ENCODE data around the gene C1orf116.

The C1orf116 gene

DNA sequence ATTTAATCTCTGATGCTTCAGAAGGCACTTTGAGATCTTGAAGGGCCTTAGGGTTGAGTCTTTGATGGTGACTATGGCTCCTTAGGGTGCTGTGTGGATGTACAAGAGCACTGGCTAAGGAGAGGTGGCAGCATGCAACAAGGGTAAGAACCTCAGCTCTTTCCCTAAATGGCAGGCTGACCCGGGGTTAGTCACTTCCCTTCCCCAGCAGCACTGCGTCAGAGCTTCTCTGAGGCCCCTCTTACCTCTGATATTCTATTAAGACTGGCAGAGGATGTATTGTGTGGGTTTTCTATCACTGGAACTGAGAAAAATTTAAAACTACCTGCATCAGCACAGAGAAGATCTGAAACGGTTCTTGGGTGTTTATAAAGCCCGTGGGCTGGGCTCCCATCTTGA, 11.8 kb downstream of the C1orf116 start:
- DNase-seq (ENCODE audit: low read depth in 2 of 3, low spot score in 2 of 3): no peak

DNA sequence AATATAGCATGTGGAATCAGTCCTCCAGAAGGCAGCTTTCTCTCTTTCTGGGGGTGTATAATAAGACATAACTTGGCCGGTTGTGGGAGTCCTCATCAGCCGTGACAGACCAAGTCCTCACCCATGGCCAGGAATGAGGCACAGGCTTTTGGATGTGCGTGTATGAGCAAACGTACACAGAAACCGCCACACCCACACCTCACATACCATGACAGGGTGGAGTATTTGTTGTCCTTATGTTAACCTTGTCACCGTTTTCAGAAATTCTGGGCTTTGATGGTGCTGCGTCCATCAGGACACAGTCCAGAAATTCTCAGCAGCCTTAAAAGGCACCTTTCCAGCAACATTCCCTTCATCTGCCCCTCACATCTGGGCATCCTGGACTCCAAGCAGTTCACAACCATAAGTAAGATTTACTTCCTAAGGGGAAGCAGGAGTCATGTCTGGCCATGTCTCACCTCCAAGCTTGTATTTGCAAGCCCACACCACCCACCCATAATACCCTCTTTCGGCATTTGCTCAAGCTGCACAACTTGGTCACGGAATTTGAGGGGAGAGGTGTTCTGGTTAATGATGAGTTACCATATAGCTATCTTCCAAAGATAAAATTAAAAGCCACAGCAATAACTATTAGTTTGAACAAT, 12.4 kb downstream of the C1orf116 start:
- no peak for DNase-seq (ENCODE audit: low read depth in 2 of 3, low spot score in 2 of 3)

DNA sequence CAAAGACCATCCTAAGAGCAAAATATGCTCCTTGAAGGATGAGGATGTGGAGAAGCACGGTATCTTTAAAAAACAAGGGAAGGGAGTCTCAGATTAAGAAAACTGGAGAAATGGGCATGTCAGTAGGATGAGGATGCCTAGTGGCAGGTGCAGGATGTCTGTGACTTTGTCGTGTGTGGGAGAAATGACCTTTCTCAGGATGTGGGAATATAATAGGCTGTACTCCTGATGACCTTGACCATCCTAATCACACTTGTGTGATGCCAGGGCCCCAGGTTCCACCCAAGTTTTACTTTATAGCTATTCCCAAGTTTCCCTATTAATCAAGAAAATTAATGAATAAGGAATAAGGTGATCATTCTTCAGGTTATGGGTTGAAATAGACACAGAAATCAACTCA, 12.9 kb downstream of the C1orf116 start:
- DNase-seq (ENCODE audit: low read depth in 2 of 3, low spot score in 2 of 3): no peak

DNA sequence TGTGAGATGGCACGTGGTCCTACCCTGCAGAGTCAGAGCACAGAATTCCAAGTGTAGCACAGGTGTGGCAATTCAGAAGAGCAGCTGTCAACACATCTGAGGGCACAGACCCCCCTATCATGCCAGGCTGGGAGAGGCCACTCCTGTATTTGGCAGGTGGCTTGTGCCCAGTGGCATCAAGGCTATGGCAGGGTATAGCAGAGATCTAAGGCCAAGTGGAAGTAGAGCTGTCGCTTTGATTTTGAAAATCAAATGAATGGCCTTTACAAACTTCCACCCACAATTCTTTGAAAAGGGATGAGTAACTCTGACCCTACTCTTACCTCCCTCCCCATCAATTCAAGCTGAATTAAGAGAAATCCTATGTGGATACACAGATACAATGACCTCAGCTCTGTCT, 13.4 kb downstream of the C1orf116 start:
- DNase-seq (ENCODE audit: low read depth in 2 of 3, low spot score in 2 of 3): no peak

DNA sequence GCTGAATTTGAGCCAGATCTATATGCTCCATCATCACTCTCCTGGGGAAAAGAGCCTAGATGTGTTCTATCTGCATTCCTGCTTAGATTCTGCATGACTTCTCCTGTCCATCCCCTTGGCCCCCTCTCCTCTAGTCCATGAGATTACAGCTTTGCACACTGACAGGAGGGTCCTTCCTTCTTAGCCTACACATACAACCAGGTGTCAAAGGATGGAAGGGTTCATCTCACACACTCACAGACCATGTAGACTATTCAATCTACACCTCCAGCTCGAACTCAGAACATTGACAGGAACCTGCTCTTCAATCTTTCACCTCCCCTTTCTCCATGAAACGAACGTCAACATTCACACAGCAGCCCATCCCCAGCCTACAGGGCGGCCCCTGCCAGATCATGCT, 13.8 kb downstream of the C1orf116 start:
- DNase-seq (ENCODE audit: low read depth in 2 of 3, low spot score in 2 of 3): no peak

DNA sequence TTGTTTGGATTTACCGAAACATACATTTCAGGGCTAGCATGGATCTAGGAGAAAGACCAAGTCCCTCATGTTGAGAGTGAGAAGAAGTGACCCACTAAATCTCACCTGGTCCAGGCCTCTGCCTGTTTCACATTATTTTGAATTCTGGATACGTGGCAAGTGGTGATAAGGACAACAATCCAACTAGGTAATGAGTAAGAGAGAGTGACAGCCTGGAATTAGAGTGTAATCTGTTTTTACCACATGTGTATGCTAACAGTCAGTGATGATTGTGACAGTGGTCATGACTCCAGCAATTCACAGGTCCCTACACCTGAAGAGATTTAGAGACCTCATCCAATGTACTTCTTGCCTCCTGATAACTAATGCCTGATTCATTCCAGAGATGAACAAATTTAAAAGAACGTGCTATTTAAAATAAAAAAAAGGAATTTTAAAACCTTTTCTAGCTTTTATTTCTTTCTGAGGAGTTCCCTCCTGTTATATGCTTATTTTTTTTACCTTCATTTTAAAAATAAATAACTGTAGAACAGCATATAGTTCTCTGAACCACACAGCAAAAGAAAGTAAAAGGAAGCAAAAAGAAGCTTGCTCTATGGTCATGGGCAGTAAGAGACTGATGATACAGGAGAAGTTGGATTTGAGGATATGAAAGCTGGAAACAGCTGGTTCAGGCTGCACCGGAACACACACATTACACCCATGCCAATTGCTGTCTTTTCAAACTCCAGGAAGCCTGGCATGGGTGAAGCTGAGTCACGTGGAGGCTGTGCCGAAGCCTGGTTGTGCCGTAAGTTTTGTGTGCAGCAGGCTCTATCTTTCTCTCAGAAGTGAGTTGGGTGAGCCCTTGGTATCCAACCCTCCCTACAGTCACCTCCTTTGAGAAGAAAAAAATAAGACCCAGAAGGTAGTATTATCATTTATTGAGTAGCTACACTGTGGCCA, 14.7 kb downstream of the C1orf116 start:
- no peak for DNase-seq (ENCODE audit: low read depth in 2 of 3, low spot score in 2 of 3)

DNA sequence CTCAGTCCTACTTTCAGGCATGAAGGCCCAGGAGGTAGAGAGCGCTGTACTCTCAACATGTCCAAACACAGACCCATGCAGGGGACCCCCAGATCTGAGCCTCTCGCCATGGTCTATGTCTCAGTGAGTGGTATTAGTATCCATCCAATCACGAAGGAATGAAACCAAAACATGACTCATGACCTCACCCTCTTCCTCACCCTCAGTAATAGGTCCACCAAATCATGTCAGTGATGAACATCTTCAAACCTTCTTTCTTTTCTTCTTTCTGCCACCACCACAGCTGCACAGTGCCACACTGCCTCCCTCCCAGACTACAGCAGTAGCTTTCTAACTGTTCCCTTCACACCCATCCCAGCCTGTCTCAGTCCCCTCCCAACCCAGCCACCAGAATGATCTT, 16.8 kb downstream of the C1orf116 start:
- DNase-seq (ENCODE audit: low read depth in 2 of 3, low spot score in 2 of 3): no peak

DNA sequence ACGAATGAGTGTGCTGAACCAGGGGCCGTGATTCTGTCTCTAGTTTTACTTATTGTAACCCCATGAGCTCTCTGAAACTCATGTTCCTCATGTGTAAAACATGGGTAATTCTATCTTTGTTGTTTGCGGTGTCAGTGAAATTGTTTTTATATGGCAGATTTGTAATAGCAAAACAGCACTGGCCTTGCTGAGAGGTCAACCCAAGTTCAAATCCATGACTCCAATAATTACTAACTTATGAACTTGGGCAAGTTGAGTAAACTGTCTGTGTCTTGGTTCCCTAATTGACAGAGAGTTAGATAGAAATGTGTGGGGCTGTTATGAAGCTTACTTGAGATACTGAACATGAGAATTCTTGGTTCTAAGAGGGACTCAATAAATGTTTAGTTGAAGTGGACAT, 17.8 kb downstream of the C1orf116 start:
- DNase-seq (ENCODE audit: low read depth in 2 of 3, low spot score in 2 of 3): no peak

DNA sequence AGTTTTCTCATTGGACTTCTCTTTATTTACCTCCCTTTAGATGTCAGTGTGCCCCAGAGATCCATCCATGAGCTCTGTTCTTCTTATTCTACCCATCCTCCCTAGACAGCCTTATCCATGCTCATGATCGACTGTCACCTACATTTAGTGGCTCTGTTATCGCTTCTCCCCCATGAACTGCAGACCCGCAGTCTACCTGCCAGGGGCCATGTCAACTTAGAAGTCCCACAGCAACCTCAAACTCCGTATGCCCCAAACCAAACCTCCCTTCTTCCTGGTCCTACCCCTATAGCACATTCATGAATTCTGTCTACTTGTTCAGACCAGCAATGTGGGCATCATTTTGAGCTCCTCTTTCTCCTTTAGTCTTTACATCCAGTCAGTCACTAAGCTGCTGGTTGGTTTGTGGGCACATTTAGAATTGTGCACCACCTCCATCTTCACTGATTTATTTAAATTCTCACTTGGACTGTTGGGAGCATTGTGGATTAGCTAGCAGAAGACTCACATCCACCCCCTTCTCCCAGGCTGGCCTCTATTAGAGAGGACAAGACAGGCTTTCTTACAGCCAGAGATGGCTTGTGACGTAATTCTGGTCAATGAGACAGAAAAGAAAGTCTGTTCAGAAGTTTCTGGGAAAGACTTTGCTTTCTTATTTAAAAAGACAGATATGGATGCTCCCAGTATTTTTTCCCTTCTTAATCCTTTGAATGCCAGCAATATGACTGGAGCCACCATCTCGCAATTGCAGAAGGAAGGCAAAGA, 19.1 kb downstream of the C1orf116 start:
- DNase-seq (ENCODE audit: low read depth in 2 of 3, low spot score in 2 of 3): no peak

DNA sequence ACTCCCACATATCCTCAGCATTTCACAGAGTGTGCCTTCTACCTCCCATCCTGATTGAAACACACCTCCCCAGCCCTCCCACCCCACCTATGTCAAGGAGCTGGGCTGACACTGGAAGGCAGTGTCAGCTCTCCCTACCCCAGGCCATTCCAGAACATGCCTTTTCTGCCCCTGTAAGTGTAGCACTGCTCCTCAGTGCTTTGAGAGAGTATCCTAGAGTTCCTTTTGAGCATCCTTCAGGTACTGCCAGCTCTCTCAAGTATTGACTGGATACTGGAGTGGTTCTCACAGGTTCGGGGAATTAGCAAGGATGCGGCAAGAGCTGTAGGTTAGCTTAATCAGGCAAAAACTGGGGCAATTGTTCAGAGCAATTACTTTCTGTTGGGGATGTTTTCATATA, 21.8 kb downstream of the C1orf116 start:
- DNase-seq (ENCODE audit: low read depth in 2 of 3, low spot score in 2 of 3): no peak

DNA sequence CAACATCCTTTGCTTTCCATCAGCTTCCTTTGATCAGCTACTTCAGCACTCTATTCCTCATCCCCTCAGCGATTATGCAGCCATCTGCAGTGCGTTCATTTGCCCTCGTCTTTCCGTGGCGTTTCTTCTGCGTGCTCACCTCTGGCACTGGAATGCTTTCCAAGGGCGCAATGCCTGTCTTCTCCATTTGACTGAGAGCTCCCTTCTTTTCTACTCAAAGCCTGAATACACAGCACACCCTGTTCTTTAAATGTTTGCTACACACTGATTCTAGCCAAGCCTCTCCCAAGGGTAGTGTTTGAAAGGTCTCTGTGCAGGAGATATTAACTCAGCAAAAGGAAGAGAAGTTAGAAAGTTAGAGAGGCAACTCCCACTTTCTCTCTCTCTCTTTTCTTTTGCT, 22.6 kb downstream of the C1orf116 start:
- DNase-seq (ENCODE audit: low read depth in 2 of 3, low spot score in 2 of 3): no peak

DNA sequence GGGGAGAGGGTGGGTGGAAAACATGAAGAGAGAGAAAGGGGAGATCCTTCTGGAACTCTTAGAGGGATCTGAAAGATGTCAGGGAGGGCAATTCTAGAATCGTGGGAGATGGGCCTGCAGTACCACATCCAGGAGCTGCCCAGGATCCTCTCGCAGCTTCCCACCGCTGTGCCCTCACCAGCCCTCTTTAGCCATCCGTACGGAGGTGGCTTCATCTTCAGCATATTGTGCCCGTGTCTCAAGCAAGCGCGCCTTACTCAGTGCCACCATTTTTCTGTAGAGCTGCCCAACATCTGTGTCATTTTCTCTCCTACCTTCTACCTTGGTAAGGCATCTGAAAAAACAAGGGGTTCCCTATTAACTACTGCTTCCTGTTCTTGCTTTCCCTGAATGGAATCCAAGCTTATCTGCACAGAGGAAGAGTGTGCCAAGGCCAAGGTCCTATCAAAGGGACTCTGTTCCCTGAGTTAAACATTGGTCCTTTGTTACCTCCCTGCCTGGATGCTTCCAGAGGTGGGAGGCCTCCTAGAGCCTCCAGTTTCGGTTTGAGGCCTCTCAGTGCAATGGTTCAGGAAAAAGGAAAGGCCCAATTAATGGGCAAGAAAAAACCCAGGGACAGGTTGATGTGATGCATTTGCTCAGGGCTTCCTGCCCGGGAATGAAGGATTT, 23.2 kb downstream of the C1orf116 start:
- DNase-seq (ENCODE audit: low read depth in 2 of 3, low spot score in 2 of 3): no peak

DNA sequence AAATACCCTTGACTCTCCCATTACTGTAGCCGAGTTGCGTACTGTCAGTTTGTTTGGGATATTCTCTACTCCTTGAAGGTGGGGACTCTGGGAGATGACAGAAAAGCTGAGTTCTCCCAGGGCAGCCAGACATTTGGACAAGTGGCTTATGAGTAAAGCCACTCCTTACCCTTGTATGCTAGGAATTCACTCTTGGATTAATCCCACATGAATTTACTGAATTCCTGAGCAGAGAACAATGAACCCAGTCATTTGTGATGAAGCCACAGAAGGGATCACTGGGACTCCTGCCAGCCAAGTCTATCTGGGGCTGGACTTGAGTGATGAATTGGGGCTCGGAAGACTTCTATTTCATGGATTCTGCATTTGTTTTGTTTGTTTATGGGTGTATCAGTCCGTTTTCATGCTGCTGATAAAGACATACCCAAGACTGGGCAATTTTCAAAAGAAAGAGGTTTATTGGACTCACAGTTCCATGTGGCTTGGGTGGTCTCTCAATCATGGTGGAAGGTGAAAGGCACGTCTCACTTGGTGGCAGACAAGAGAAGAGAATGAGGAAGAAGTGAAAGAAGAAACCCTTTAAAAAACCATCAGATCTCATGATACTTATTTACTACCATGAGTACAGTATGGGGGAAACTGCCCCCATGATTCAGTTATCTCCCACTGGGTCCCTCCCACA, 25.1 kb downstream of the C1orf116 start:
- DNase-seq (ENCODE audit: low read depth in 2 of 3, low spot score in 2 of 3): no peak

DNA sequence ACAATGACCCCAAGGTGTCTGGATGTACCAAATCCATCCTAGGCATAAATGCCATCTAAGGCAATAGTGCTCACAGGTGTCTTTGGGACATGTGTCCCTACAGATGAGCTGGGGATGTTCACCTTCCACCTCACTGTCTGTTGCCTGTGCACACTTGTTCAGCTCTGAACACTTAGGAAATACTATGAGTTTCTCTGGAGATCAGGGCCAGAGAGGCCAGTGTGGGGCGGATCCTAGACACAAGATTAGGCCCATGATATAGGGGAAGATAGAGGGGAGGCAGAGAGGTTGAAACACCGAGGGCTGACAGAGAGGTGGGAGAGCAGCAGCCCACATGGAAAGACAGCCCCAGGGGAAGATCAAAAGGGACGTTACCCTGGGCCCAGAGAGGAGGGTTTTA, 25.6 kb downstream of the C1orf116 start:
- DNase-seq (ENCODE audit: low read depth in 2 of 3, low spot score in 2 of 3): no peak

DNA sequence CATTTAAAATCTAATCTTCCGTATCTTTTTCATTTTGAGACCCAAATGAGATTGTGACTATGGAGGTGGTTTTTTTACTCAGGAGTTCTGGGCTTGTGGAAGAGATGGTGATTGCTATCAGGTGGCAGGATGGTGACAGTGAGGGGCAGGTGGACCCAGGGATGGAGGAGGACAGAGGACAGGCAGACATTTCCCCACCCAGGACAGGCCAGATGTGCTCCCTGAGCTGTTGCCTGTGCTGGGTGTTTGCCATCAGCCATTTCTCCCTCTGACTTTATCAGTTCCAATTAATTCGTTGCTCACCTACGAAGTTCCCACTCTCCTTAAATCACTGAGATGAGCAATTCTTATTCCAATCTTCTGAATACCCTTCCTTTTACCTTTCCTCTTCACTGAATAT, 26.5 kb downstream of the C1orf116 start:
- DNase-seq (ENCODE audit: low read depth in 2 of 3, low spot score in 2 of 3): no peak

DNA sequence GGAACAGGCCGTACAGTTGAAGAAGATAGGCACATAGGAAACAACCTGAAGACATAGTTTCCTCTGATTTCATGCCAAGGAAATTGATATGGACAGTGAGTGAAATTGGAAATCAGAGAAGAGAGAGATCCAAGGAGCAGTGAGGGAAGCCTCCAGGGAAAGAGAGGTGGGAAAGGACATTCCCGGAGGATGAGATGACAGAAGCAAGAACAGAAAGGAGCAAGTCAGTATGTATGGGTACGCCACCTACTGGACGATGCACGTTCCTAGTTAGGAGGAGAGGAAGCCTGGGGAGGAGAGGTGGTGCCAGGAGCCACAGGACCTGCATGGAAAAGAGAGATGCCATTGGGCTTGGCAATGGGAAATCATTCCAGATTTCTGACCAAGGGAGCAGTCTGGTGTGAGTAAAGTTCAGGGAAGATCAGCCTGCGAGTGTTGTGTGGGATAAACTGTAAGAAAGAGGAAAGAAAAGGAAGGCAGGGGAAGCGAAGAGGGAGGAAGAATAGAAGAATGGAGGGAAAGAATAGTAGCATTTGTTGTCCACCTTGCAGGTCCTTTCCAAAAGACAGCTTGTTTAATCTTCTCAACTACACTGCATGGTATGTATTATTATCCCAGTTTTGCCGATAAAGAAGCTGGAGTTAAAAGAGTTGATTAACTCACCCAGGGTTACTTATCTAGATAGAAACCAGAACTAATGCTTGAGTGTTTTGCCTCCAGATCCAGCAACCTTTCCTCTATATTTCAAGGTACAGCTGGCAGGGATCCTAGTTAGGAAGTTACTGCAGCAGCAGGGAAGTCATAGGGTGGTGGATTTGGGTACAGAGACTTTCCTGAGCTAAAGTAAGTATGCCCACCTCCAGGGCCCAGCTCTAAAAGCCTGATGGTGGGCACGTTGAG, 27.4 kb downstream of the C1orf116 start:
- no peak for DNase-seq (ENCODE audit: low read depth in 2 of 3, low spot score in 2 of 3)

DNA sequence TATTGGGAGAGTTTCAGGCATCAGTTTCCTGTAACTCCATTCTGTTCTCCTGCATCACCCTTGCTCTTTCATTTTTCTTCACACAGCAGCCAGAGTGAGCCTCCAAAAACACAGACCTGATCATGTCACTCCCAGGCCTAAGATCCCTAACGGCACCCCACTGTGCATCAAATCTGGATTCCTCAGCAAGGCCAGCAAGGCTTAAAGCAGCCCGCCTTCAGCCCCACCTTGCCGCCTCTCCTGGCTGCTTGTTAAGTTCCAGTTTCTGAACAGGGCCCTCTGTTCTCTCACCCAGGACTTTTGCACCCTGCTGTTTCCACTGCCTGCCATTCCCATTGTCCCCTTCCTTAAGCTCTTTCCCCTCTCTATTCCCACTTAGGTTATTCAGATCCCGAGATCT, 29.3 kb downstream of the C1orf116 start:
- DNase-seq (ENCODE audit: low read depth in 2 of 3, low spot score in 2 of 3): no peak

DNA sequence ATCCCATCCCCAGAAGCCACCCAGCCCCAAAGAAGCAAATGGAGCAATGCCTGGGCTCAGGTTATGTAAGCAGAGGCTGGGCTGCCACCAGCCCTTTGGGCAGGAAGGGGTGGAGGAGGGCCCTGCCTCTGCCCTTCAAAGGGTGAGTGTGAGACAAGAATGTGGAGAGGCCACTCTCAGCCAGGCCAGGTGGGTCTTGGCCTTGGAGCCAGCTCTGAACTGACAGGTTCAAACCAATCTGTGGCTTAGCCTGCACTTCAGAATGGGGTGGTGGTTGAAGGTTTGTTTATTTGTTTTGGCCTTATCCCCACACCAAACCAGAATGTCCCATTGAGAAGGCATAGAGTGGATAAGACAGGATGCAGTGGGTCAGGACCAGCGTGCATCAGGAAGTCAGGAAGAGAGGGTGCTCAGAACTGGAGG, 29.8 kb downstream of the C1orf116 start:
- no peak for DNase-seq (ENCODE audit: low read depth in 2 of 3, low spot score in 2 of 3)

DNA sequence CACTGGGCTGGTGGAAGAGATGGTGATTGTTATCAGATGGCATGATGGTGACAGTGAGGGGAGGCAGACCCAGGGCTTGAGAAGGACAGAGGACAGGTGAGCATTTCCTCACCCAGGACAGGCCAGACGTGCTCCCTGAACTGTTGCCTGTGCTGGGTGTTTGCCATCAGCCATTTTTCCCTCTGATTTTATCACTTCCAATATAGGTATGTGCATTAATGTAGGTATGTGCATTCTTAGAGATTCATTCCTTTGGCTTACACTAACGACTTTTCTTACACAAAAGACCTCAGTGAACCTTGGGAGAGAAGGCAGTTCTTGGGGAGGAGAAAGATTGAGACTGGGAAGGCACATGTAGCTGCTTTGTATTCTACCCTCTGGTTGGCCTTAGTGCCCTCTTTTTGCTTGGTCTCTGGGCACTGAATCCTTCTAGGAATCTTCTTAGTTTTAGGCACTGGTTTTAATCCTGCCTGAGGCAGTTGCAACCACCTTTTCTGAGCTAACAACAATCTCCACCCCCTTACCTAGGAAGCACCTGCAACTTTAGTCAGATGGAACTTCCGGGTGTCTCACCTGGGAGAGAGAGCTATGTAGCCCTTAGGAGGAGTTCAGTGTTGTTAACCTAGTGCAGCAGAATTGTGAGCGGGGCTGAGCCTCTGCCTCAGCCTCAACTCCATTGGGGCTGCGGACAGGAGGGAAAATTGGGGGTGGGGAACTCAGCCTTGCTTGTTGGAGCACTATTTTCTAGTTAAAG, 30.9 kb downstream of the C1orf116 start:
- DNase-seq (ENCODE audit: low read depth in 2 of 3, low spot score in 2 of 3): no peak
